ENCODE data around the gene CYLD. TPM values are rescaled to one million over a fixed set of nuclear protein-coding genes. Genes with fewer than 3 reads are reported as not detected.
A peak's percentile ranks its signal among the peaks of the same experiment; 100 is the strongest.

CYLD gene
- total RNA-seq, 1 experiment from 2014 or later: 12.5 TPM

DNA sequence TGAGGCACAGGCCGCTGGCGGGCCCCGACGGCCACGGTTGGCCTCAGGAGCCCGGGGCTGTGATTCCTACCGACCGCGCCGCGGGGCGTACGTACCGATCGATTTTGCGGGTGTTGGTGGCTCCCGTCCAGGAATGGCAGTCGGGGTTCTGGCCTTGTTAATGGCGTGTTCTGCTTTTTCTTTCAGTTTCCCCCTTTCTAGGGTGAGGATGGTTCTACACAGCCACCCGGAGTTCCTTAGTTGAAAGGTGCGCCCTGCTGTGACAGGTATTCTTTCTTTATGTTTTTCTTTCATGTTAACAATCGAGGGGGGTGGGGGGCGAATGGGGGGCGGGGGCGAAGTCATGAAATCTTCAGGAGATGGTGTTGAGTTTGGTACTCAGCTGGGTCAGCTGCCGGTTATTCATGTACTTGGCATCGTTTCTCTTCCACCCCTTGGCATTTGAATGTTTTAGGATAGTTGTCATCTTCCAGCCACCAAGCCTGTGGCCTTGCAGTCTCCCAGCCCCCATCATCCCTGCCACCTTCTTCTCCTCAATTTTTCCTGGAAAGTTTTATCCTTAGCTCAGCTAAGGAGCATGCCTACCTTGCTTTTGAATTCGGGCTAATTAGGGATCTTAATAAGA is 802 bp downstream of the CYLD start:
- no peaks in the 10 kb centered on the region for H3K79me2 ChIP-seq (ENCODE audit: insufficient read depth, low read length)
- no CpG with 5 or more reads among the region's 28 CpGs for WGBS (ENCODE audit: extremely low coverage, insufficient read length, low lambda C conversion rate)
- no peak overlapping the region for H3K27ac Mint-ChIP-seq

More for the DNA sequence above, 802 bp downstream of the CYLD start:
- Histone ChIP-seq H4K20me1 (ENCODE audit: control insufficient read depth, insufficient read depth, insufficient read length) (no peaks in the 10 kb centered on the region), H3K9ac (ENCODE audit: extremely low read depth, insufficient read length, low read length) (peak overlapping the region; percentile 4), H3K4me2 (ENCODE audit: insufficient read depth, insufficient read length, low read length) (peak overlapping the region; percentile 48), H3K4me1 (ENCODE audit: insufficient read depth, low read length) (0 out of 2 replicates have a peak, but pooled peaks cover 3% of the 10 kb centered on the region), H4K5ac (ENCODE audit: insufficient read length, low read depth, low read length) (no peak overlapping the region), H3K56ac (ENCODE audit: insufficient read length, low read depth, low read length) (no peak overlapping the region), H3K9me3 (ENCODE audit: control insufficient read depth, low read depth, low read length) (no peaks in the 10 kb centered on the region), H2BK12ac (ENCODE audit: insufficient read length, low read depth, low read length) (no peak overlapping the region), H2AK5ac (ENCODE audit: insufficient read length, low read length) (no peak overlapping the region), H3K27ac (ENCODE audit: insufficient read length, low read depth, low read length) (no peak overlapping the region), H2BK5ac (ENCODE audit: insufficient read length, low read length) (no peak overlapping the region), H3T11ph (ENCODE audit: low read length) (no peak overlapping the region), H2BK120ac (ENCODE audit: low read depth, low read length, poor library complexity, severe bottlenecking) (no peak overlapping the region), H3K79me1 (ENCODE audit: insufficient read depth, low read depth, low read length, poor library complexity, severe bottlenecking) (no peaks in the 10 kb centered on the region), H3K23me2 (ENCODE audit: insufficient read length, low read depth, low read length, poor library complexity, severe bottlenecking) (peaks cover 3% of the 10 kb centered on the region), H3K4ac (ENCODE audit: low read depth, low read length) (no peak overlapping the region), H2AFZ (ENCODE audit: low read length) (no peak overlapping the region), H3K27me3 (ENCODE audit: insufficient read depth, low read length) (no peaks in the 10 kb centered on the region), H4K91ac (ENCODE audit: insufficient read length, low read depth, low read length) (no peak overlapping the region), H4K8ac (replicated peaks; ENCODE audit: insufficient read length, low read depth, low read length) (no peak overlapping the region), H3K14ac (ENCODE audit: insufficient read depth, low read length) (no peak overlapping the region), H2BK15ac (ENCODE audit: low read depth, low read length) (no peak overlapping the region), H2BK20ac (ENCODE audit: low read depth, low read length, poor library complexity, severe bottlenecking) (no peak overlapping the region), H3K23ac (ENCODE audit: insufficient read length, low read depth, low read length) (no peak overlapping the region), H3K18ac (ENCODE audit: insufficient read length, low read depth, low read length) (no peak overlapping the region)
- Mint-ChIP-seq H3K36me3 (ENCODE audit: insufficient read depth in 1 of 3, low read depth in 3 of 3) (no peaks in the 10 kb centered on the region), H3K27me3 (ENCODE audit: low read depth) (peaks cover 17% of the 10 kb centered on the region), H3K4me1 (peaks cover 29 to 40% of the 10 kb centered on the region in 2 experiments), H3K4me3 (peak overlapping the region; percentile 77 to 90), H3K9me3 (no peaks in the 10 kb centered on the region)
- no peak for DNase-seq
- TF ChIP-seq, protein P1, sequence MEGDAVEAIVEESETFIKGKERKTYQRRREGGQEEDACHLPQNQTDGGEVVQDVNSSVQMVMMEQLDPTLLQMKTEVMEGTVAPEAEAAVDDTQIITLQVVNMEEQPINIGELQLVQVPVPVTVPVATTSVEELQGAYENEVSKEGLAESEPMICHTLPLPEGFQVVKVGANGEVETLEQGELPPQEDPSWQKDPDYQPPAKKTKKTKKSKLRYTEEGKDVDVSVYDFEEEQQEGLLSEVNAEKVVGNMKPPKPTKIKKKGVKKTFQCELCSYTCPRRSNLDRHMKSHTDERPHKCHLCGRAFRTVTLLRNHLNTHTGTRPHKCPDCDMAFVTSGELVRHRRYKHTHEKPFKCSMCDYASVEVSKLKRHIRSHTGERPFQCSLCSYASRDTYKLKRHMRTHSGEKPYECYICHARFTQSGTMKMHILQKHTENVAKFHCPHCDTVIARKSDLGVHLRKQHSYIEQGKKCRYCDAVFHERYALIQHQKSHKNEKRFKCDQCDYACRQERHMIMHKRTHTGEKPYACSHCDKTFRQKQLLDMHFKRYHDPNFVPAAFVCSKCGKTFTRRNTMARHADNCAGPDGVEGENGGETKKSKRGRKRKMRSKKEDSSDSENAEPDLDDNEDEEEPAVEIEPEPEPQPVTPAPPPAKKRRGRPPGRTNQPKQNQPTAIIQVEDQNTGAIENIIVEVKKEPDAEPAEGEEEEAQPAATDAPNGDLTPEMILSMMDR (conservative IDR thresholded peaks at IDR 0.05): no peak

Data from H9 (cell line).